NCI-H446 (cell line): ENCODE measurements around the gene ALOX5.
A peak's percentile ranks its signal among the peaks of the same experiment; 100 is the strongest.
"Not testable (repeated sequence)": the region's sequence is repeated elsewhere in the genome, so short reads cannot be mapped to it uniquely, and the experiment has no call there.

Source experiments
- DNase-seq, 2 experiments: peaks; one replicate each; lab custom pipeline; 2025; lab: John Stamatoyannopoulos, UW

The ALOX5 gene

GRCh38 chr10:45373576-45374349 is at the start of gene ALOX5:
Gene ALOX5, plus strand, starts transcription at chr10:45374216. Its CDS starts 64 bp downstream, at chr10:45374280.
- DNase-seq: peak in 1 of 2 experiments; percentile 21

GRCh38 chr10:45325116-45325515 is 48.9 kb upstream of the ALOX5 start:
- no peak for DNase-seq

GRCh38 chr10:45326864-45327263 is 47.2 kb upstream of the ALOX5 start:
- not testable (repeated sequence) for DNase-seq

GRCh38 chr10:45331824-45332223 is 42.2 kb upstream of the ALOX5 start:
- DNase-seq: not testable (repeated sequence)

- DNase-seq: no peak
Observed at GRCh38 chr10:45339894-45340293, 34.1 kb upstream of the ALOX5 start.

GRCh38 chr10:45340420-45340819 is 33.6 kb upstream of the ALOX5 start:
- DNase-seq: not testable (repeated sequence)

- DNase-seq: not testable (repeated sequence)
Observed at GRCh38 chr10:45346652-45347335, 27.2 kb upstream of the ALOX5 start.

- not testable (repeated sequence) for DNase-seq
Observed at GRCh38 chr10:45347464-45347863, 26.6 kb upstream of the ALOX5 start.

GRCh38 chr10:45348196-45348765 is 25.7 kb upstream of the ALOX5 start:
- not testable (repeated sequence) for DNase-seq

- no peak for DNase-seq
Observed at GRCh38 chr10:45353186-45353585, 20.8 kb upstream of the ALOX5 start.

GRCh38 chr10:45354261-45354660 is 19.8 kb upstream of the ALOX5 start:
- no peak for DNase-seq

- DNase-seq: no peak
Observed at GRCh38 chr10:45355494-45355893, 18.5 kb upstream of the ALOX5 start.

GRCh38 chr10:45358961-45359360 is 15.1 kb upstream of the ALOX5 start:
- DNase-seq: not testable (repeated sequence)

- DNase-seq: not testable (repeated sequence)
Observed at GRCh38 chr10:45361983-45362799, 11.8 kb upstream of the ALOX5 start.

- DNase-seq: not testable (repeated sequence)
Observed at GRCh38 chr10:45367643-45368042, 6.4 kb upstream of the ALOX5 start.

GRCh38 chr10:45368181-45368580 is 5.8 kb upstream of the ALOX5 start:
- DNase-seq: no peak

GRCh38 chr10:45370202-45370955 is 3.6 kb upstream of the ALOX5 start:
- DNase-seq: no peak

GRCh38 chr10:45371560-45371959 is 2.5 kb upstream of the ALOX5 start:
- DNase-seq: no peak

GRCh38 chr10:45372251-45372951 is 1.6 kb upstream of the ALOX5 start:
- DNase-seq: no peak

- no peak for DNase-seq
Observed at GRCh38 chr10:45373003-45373575, 927 bp upstream of the ALOX5 start.
